GM19193 (cell line): ENCODE measurements around the gene TMEM167B.

Experiments
- POLR2A ChIP-seq: IDR thresholded peaks from 4 replicates; pipeline ENCODE4 v1.6.1; 2011; ENCODE audit not compliant: insufficient read depth, insufficient read length; ENCODE audit errors: extremely low read depth

The TMEM167B gene

DNA sequence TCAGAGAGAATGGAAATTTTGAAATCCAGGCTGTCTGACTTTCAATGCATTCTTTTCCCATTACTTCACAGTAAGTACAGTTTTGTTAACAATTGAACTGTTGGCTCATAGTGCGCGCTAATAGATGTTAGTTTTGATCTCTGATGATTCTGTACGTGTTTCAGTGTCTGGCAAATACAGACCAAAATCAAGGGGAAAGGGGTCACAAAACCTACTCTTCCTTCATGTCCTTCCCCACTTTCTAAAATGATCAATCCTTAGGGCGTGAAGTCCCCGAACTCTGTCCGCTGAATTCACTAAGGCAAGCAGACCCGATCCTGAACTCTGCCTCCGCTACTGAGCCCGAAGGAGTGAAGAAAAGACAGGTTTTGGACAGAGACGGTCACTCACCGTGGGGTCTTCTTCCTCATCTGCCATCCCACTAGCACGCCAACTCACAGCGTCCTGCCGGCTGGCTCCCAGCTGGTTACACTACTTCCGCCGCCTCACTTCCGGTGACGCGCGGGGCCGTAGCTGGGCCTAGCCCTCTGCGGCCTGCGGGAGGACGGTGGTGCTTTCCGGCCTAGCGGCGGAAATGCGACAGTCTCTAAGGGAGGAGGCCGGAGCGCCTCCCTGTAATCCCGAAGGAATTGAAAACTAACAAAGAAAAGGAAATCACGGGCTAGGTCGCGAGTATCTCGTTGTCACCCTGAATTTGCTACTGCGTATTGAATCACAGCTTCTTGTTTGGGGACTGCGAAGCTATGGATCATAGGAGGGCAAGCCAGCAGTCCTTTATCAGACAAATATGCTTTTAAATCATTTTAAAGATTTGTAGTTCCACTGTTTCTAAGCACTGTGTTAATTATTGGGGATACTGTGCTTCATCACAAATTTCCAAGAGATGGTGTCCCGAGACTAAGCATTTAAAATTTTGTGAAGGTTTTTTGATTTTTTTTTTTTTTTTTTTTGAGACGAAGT lies 14.8 kb upstream of the TMEM167B start, which contains the start of gene TAF13:
Gene TAF13 (minus strand): TSS at position 473 of the 960 bp plus-strand sequence. CDS start 56 bp downstream, at position 417.
- peak; percentile 94 for TF ChIP-seq POLR2A

- no peak for TF ChIP-seq POLR2A
Observed at GRCh38 chr1:109078317-109078716, 12.2 kb upstream of the TMEM167B start.

GRCh38 chr1:109079240-109079622 lies 11.3 kb upstream of the TMEM167B start:
- no peak for TF ChIP-seq POLR2A

GRCh38 chr1:109080441-109081082 lies 10.0 kb upstream of the TMEM167B start:
- no peak for TF ChIP-seq POLR2A

- no peak for TF ChIP-seq POLR2A
Observed at GRCh38 chr1:109083501-109083900, 7.1 kb upstream of the TMEM167B start.

DNA sequence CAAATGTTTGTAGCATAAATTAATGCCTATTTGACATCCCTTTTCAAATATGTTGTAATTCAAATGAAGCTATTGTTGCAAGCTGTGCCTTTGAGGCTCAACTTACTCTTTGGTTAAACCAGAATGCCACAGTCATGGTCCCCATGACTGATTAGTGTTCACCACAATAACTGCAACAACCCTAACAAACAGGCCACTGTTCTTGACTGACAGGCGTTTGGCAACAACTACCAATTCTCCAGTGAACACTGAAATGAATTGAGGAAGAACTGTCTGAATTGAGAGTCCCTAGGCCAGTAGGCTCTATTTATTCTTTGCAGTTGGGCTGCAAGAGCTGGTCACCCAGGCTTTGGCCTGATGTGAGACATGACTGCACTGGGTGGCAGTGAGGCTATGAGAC lies 6.6 kb upstream of the TMEM167B start:
- no peak for TF ChIP-seq POLR2A

DNA sequence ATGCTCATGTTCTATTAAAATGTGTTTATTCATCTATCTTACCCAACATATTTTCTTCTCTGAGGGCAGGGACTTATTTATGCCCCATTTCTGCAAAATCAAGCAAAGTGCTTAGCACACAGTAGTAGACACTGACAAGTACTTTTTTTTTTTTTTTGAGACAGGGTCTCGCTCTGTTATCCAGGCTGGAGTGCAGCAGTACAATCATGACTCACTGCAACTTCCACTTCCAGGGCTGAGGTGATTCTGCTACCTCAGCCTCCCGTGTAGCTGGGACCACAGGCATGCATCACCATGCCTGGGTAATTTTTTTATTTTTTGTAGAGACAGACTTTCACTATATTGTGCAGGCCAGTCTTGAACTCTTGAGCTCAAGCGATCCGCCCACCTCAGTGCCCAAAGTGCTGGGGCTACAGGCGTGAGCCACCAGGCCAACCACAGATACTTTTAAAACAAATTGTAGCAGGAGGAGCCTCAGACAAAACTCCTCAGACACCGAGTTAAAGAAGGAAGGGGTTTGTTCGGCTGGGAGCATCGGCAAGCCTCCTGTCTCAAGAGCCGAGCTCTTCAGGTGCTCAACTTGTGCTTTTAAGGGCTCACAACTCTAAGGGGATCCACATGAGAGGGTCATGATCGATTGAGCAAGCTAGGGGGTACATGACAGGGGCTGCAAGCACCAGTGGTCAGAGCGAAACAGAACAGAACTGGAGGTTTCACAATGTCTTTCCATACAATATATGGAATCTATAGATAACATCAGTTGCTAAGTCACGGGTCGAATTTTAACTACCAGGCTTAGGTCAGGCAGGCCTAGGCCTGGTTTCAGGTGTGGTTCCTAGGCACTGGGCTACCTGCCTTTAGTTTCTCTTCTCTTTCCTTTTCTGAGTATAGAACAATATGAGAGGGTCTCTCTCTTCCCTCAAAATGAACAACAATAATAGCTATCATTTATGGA lies 5.7 kb upstream of the TMEM167B start:
- no peak for TF ChIP-seq POLR2A

GRCh38 chr1:109089242-109090015 lies 1.1 kb upstream of the TMEM167B start:
- no peak for TF ChIP-seq POLR2A

DNA sequence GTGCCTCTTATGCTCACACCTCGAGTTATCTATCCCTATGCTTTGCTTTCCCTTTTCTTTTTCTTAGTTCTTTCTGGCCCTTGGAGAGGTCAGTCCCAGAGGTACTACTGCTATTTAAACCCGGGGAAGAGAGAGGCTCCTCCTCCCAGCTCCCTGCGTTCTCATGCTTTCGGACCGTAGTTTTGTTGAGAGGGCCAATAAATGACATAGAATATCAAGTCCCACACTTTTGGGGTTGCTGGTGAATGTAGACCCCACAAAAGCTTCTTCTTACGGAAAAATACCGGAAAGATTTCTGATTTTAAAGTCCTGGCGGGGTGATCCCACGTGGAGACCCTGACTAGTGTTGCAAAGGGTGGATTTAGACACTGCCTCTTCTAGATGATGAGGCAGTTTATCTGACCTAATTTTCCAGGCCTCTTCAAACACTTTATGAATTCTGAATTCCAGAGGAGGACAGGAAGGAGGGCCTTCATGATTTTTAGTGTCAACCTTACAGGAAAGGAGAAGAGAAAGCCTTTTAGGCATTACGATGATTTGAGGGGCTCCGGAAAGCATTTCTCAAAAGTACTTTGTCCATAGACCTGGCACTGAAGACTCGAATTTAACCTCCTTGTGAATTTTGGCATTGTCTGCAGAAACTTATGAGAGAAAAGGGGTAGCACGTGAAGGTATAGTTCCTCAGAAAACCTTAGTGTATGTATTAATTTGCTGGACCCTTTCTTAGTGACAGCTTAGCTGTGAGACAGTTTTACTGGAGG lies 694 bp downstream of the TMEM167B start:
- TF ChIP-seq POLR2A: no peak

- TF ChIP-seq POLR2A: no peak
Observed at GRCh38 chr1:109091839-109092193, 1.3 kb downstream of the TMEM167B start.

DNA sequence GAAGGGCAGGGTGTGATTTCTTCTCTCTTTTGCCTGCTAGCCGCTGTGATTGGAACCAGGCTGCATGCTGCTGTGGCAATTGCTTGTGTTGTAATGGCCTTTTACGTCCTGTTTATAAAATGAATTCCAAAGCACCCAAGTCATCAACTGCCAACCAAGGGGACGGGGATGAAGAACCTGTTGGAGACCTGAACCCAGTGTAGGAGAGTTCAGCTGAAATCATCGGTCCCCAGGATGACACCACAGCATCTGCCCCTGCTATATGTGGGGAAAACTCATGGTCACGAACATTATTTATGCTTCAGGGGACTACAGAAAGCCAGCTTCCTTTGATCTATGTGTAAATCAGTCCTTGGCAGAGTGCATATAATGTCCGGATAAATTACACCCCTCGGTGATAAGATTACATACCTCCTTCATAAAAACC lies 3.8 kb downstream of the TMEM167B start:
- TF ChIP-seq POLR2A: no peak

- no peak for TF ChIP-seq POLR2A
Observed at GRCh38 chr1:109094871-109095270, 4.3 kb downstream of the TMEM167B start.

GRCh38 chr1:109095631-109096030 lies 5.1 kb downstream of the TMEM167B start:
- no peak for TF ChIP-seq POLR2A

- TF ChIP-seq POLR2A: no peak
Observed at GRCh38 chr1:109096120-109096519, 5.6 kb downstream of the TMEM167B start.
